Endothelial cell (in vitro differentiated cells): ENCODE results near the gene SRM. TPM values are rescaled to one million over a fixed set of nuclear protein-coding genes. Genes with fewer than 3 reads are reported as not detected.
"Not testable (repeated sequence)": the region's sequence is repeated elsewhere in the genome, so short reads cannot be mapped to it uniquely, and the experiment has no call there.

ENCODE experiments used
- DNase-seq: peaks from one replicate; pipeline ENCODE4 v3.0.0; 2021; ENCODE audit warnings: low spot score
- H3K27ac Mint-ChIP-seq: one replicate; pipeline ENCODE4 v1.8.0; 2021; ENCODE audit warnings: mixed read lengths, inconsistent platforms; ENCODE audit not compliant: unreplicated experiment
- H3K27me3 Mint-ChIP-seq: one replicate; pipeline ENCODE4 v1.8.0; 2021; ENCODE audit warnings: mild to moderate bottlenecking, moderate library complexity, mixed read lengths, inconsistent platforms; ENCODE audit not compliant: unreplicated experiment
- H3K36me3 Mint-ChIP-seq: one replicate; pipeline ENCODE4 v1.8.0; 2021; ENCODE audit warnings: mild to moderate bottlenecking, low read depth, mixed read lengths, inconsistent platforms; ENCODE audit not compliant: unreplicated experiment
- H3K4me1 Mint-ChIP-seq: one replicate; pipeline ENCODE4 v1.8.0; 2021; ENCODE audit warnings: mild to moderate bottlenecking, mixed read lengths, inconsistent platforms; ENCODE audit not compliant: unreplicated experiment
- H3K4me3 Mint-ChIP-seq: one replicate; pipeline ENCODE4 v1.8.0; 2021; ENCODE audit warnings: mild to moderate bottlenecking, mixed read lengths, inconsistent platforms; ENCODE audit not compliant: unreplicated experiment
- H3K9me3 Mint-ChIP-seq: one replicate; pipeline ENCODE4 v1.8.0; 2021; ENCODE audit warnings: mixed read lengths, inconsistent platforms; ENCODE audit not compliant: unreplicated experiment
- total RNA-seq: library from RNA; stranded (reverse); fragmentation: NEBNext Ultra II Directional; extraction: Animal tissue kit (Norgen Biotek cat#: 25700); gene quantifications from one replicate; pipeline ENCODE4 v1.2.1, GENCODE V29; 2021; ENCODE audit not compliant: unreplicated experiment
- TF ChIP-seq, protein P1 (sequence below): fragments of 200-600 bp; sonication (generic); IDR thresholded peaks from one replicate; pipeline ENCODE4 v1.5.0; 2021; ENCODE audit warnings: antibody characterized with exemption; ENCODE audit not compliant: unreplicated experiment

The SRM gene
- total RNA-seq, 1 donor from 2014 or later, result 51.0 TPM

DNA sequence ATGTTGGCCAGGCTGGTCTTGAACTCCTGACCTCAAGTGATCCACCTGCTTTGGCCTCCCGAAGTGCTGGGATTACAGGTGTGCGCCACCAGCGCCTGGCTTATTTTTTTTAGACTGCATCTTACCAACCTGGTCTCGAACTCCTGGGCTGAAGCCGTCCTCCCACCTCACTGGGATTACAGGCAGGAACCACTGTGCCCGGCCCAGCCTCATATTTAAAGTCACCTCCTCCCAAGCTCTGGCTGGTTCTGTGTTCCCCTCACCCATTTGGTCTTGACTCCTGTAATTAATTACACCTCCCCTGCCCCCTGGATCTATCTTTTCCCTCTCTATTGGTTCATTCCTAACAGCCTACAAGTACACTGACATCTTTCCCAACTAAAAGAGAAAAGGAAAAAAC, 41.5 kb upstream of the SRM start:
- TF ChIP-seq, protein P1, sequence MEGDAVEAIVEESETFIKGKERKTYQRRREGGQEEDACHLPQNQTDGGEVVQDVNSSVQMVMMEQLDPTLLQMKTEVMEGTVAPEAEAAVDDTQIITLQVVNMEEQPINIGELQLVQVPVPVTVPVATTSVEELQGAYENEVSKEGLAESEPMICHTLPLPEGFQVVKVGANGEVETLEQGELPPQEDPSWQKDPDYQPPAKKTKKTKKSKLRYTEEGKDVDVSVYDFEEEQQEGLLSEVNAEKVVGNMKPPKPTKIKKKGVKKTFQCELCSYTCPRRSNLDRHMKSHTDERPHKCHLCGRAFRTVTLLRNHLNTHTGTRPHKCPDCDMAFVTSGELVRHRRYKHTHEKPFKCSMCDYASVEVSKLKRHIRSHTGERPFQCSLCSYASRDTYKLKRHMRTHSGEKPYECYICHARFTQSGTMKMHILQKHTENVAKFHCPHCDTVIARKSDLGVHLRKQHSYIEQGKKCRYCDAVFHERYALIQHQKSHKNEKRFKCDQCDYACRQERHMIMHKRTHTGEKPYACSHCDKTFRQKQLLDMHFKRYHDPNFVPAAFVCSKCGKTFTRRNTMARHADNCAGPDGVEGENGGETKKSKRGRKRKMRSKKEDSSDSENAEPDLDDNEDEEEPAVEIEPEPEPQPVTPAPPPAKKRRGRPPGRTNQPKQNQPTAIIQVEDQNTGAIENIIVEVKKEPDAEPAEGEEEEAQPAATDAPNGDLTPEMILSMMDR, result no peak
- Mint-ChIP-seq H3K36me3 (peaks cover 16% of the 10 kb centered on the region), H3K4me1 (peaks cover 15% of the 10 kb centered on the region), H3K4me3 (no peak overlapping the region), H3K9me3 (no peaks in the 10 kb centered on the region), H3K27ac (peak overlapping the region; percentile 53), H3K27me3 (peaks cover 5% of the 10 kb centered on the region)
- no peak for DNase-seq

DNA sequence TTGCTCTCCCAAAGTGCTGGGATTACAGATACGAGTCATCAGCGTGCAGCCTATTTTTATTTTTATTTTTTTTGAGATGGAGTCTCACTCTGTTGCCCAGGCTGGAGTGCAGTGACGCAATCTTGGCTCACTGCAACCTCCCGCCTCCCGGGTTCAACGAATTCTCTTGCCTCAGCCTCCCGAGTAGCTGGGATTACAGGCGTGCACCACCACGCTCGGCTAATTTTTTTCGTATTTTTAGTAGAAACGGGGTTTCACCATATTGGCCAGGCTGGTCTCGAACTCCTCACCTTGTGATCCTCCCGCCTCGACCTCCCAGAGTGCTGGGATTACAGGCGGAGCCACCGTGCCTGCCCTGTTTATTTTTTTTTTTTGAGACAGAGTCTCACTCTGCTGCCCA, 41.0 kb upstream of the SRM start:
- not testable (repeated sequence) for DNase-seq, H3K27me3 Mint-ChIP-seq, H3K27ac Mint-ChIP-seq, H3K4me3 Mint-ChIP-seq, H3K9me3 Mint-ChIP-seq
- peaks cover 15% of the 10 kb centered on the region for H3K4me1 Mint-ChIP-seq
- peaks cover 12% of the 10 kb centered on the region for H3K36me3 Mint-ChIP-seq

DNA sequence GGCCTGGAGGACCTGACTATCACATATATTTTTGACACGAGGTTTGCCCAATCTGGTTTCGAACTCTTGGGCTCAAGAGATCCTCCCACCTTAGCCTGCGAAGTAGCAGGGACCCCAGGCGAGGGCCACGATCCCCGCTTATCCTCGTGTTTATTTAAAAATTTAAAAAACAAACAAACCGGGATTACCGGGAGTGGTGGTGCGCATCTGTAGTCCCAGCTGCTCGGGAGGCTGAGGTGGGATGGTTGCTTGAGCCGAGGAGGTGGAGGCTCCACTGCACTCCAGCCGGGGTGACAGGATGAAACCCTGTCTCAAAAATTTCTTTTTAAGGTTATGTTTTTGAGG, 40.3 kb upstream of the SRM start:
- Mint-ChIP-seq H3K4me3 (peak overlapping the region; percentile 95), H3K27me3 (peaks cover 5% of the 10 kb centered on the region), H3K4me1 (peaks cover 15% of the 10 kb centered on the region), H3K9me3 (no peaks in the 10 kb centered on the region), H3K36me3 (peaks cover 10% of the 10 kb centered on the region), H3K27ac (peak overlapping the region; percentile 81)
- no peak for DNase-seq
- TF ChIP-seq, protein P1, result no peak

DNA sequence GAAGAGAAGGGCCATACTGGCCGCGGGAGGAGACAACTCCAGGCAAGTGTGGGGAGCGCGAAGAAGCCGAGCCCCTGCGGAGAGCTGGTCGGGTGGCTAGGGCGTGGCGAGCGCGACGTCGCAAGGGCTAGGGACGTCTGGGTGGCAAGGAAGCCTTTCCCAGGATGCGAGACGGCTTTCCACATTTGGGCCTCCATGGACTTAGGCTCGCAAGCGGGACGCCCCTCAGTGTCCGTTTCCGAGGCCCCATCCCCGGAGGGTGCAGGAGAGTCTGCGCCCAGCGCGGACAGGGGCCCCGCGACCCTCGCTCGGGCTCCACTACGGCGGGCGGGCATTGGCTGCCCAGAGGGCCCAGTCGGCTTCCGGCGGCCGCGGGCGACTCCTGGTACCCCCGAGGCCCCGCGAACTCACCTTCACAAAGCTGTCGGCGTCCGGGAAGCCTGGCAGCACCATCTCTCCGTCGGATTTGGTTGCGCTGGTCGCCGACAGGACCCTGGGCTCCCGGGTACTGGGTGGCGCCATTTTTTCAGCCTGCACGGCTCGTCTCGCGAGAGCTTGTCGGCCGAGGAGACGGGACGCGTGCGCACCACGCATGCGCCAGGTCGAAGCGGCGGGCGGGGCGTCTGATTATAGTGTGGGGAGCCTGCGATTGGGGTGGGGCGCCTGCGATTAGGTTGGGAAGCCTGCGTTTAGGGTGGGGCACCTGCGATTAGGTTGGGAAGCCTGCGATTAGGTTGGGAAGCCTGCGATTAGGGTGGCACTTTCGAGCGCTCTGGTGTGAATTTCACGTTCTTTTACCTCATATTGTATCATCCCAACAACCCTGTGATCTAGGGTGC, 39.7 kb upstream of the SRM start, which contains the start of gene EXOSC10:
EXOSC10 (minus strand) TSS at position 560 of the 839 bp plus-strand sequence; CDS start at position 522, 38 bp downstream.
- Mint-ChIP-seq H3K4me3 (peak within 1 kb of the TSS; percentile 99), H3K4me1 (peaks cover 15% of the 10 kb centered on the region), H3K9me3 (no peaks in the 10 kb centered on the region), H3K27me3 (peaks cover 5% of the 10 kb centered on the region), H3K27ac (peak within 1 kb of the TSS; percentile 91), H3K36me3 (peaks cover 10% of the 10 kb centered on the region)
- TF ChIP-seq, protein P1, result no peak
- DNase-seq, result peak; percentile 95

DNA sequence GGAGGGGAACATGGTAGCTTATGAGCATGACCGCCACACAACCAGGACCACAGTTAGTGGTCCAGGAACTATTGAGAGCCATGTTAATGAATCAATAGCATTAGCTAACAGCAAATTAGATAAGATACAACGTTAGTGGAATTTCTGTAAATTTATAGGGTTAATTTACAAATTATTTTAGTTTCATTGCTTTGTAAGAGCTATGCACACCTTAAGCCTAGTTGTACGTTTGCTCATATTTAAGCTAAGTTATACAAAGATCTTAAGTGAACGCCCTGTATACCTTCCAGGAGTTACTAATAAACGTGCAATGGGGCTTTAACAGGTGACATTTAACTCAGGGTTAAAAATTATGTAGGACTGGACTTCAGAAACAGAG, 39.1 kb upstream of the SRM start:
- H3K4me3 Mint-ChIP-seq, result peak overlapping the region; percentile 99
- H3K27ac Mint-ChIP-seq, result peak overlapping the region; percentile 91
- no peak for DNase-seq
- peaks cover 10% of the 10 kb centered on the region for H3K36me3 Mint-ChIP-seq
- H3K27me3 Mint-ChIP-seq, result peaks cover 5% of the 10 kb centered on the region
- H3K4me1 Mint-ChIP-seq, result peaks cover 15% of the 10 kb centered on the region
- TF ChIP-seq, protein P1, result no peak
- H3K9me3 Mint-ChIP-seq, result no peaks in the 10 kb centered on the region

DNA sequence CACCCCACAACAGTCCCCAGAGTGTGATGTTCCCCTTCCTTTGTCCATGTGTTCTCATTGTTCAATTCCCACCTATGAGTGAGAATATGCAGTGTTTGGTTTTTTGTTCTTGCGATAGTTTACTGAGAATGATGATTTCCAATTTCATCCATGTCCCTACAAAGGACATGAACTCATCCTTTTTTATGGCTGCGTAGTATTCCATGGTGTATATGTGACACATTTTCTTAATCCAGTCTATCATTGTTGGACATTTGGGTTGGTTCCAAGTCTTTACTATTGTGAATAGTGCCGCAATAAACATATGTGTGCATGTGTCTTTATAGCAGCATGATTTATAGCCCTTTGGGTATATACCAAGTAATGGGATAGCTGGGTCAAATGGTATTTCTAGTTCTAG, 24.0 kb upstream of the SRM start:
- H3K9me3 Mint-ChIP-seq, DNase-seq, H3K27ac Mint-ChIP-seq, H3K27me3 Mint-ChIP-seq, H3K4me3 Mint-ChIP-seq, H3K4me1 Mint-ChIP-seq: not testable (repeated sequence)
- peaks cover 44% of the 10 kb centered on the region for H3K36me3 Mint-ChIP-seq
